SK-N-MC (cell line): ENCODE data around the gene CDH12.
"Not testable (repeated sequence)": the region's sequence is repeated elsewhere in the genome, so short reads cannot be mapped to it uniquely, and the experiment has no call there.

Source experiments
- DNase-seq: peaks from one replicate; pipeline ENCODE4 v3.0.0-alpha.2; 2011; ENCODE audit warnings: low read depth, low spot score
- H3K27ac ChIP-seq: fragments of 200-600 bp; sonication (generic); 2 replicates; pipeline ENCODE4 v1.5.1; 2016; ENCODE audit warnings: mixed run types
- H3K36me3 ChIP-seq: fragments of 200-600 bp; sonication (generic); 2 replicates; pipeline ENCODE4 v1.6.1; 2017; ENCODE audit warnings: antibody characterized with exemption, low read length, mixed read lengths; ENCODE audit not compliant: insufficient read depth
- H3K4me3 ChIP-seq: fragments of 200-600 bp; sonication (generic); 2 replicates; pipeline ENCODE4 v1.5.1; 2016
- H3K9ac ChIP-seq: fragments of 200-600 bp; sonication (generic); 2 replicates; pipeline ENCODE4 v1.8.0; 2017; ENCODE audit warnings: mixed run types, mixed read lengths; ENCODE audit not compliant: insufficient read length
- H3K9me3 ChIP-seq: fragments of 200-600 bp; sonication (generic); 2 replicates; pipeline ENCODE4 v1.6.1; 2017; ENCODE audit warnings: low read depth, mild to moderate bottlenecking, antibody characterized with exemption, low read length, moderate library complexity, mixed read lengths
- EZH2 ChIP-seq: fragments of 200-600 bp; sonication (generic); IDR thresholded peaks from one replicate; pipeline ENCODE4 v1.6.1; 2017; ENCODE audit warnings: antibody characterized with exemption
- FOXP2 ChIP-seq: optimal IDR thresholded peaks from 2 replicates; pipeline ENCODE3; 2011; ENCODE audit warnings: mild to moderate bottlenecking, moderate library complexity; ENCODE audit not compliant: insufficient read depth; ENCODE audit errors: extremely low read length, control extremely low read depth
- POLR2AphosphoS5 ChIP-seq: IDR thresholded peaks from 2 replicates; pipeline ENCODE4 v1.6.1; 2012; ENCODE audit warnings: mild to moderate bottlenecking, low read depth, low read length, borderline replicate concordance

The CDH12 gene

GRCh38 chr5:22560147-22560546 lies 293.0 kb downstream of the CDH12 start:
- H3K9me3 ChIP-seq = no peaks in the 10 kb centered on the region
- no peak overlapping the region for H3K27ac ChIP-seq
- no peak for DNase-seq
- H3K36me3 ChIP-seq = no peaks in the 10 kb centered on the region
- H3K9ac ChIP-seq = no peak overlapping the region
- no peak overlapping the region for H3K4me3 ChIP-seq
- TF ChIP-seq POLR2AphosphoS5 = no peak
- TF ChIP-seq FOXP2 = no peak
- TF ChIP-seq EZH2 = no peak

GRCh38 chr5:22557251-22557650 lies 295.9 kb downstream of the CDH12 start:
- Histone ChIP-seq H3K9ac (no peak overlapping the region), H3K9me3 (no peaks in the 10 kb centered on the region), H3K27ac (no peak overlapping the region), H3K36me3 (no peaks in the 10 kb centered on the region), H3K4me3 (no peak overlapping the region)
- TF ChIP-seq EZH2 (no peak), FOXP2 (no peak), POLR2AphosphoS5 (no peak)
- DNase-seq = no peak

GRCh38 chr5:22554475-22554874 lies 298.7 kb downstream of the CDH12 start:
- Histone ChIP-seq H3K27ac (no peak overlapping the region), H3K9me3 (no peaks in the 10 kb centered on the region), H3K9ac (no peak overlapping the region), H3K36me3 (no peaks in the 10 kb centered on the region), H3K4me3 (no peak overlapping the region)
- no peak for TF ChIP-seq FOXP2
- TF ChIP-seq EZH2 = no peak
- TF ChIP-seq POLR2AphosphoS5 = no peak
- no peak for DNase-seq

DNA sequence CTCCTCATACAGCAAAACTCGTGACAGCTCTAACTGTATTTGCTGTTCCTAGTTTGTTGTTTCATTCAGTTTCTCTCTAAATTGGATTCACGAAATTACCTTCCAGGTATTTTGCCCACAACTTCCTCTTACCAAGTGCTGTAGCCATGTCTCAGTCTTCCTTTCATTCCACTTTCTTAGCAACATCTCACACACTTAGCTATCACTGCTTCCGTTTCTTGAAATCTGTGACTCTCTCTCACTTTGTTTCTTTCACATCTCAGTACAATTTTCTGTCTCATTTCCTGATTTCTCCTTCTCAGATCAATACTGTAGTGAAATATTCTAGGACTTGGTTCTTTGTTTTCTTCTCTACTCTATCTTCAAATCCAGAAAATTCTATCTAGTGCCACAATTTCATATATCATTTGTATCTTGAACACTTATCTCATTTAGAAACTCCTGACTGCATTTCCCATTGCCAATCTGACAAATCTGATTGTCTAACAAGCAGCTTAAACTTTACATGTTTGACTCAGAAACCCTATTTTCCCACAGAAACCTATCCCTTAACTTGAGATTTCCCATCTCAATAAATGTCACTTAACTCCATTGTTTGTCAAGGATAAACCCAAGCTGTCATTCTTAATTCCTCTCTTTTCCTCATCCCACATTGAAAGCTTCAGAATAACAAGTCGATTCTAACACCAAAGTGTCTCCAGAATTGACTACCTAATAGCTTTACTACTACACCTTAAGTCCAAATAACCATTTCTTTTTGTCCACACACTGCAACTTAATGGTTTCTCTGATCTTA lies 303.1 kb downstream of the CDH12 start:
- no peaks in the 10 kb centered on the region for H3K36me3 ChIP-seq
- H3K4me3 ChIP-seq = no peak overlapping the region
- no peak for DNase-seq
- no peak overlapping the region for H3K9ac ChIP-seq
- no peaks in the 10 kb centered on the region for H3K9me3 ChIP-seq
- H3K27ac ChIP-seq = no peak overlapping the region
- TF ChIP-seq FOXP2 (no peak), EZH2 (no peak)

DNA sequence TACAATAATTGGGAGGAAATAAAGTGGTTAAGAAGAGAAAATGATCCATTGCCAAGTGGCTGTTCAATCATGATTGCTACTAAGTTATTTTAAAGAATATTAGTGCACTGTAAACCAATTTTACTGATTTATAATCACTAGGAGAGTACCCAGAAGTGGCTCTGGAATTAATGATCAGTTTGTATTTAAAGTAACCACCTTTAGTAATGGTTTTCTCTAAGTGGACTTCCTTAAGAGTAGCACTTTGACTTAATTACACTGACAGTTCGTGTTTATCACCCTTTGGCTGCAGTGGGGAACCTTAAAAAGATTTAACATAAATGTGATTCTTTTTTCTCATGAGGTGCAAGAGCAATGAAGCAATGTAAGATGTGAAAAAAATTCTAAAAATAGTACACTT lies 310.8 kb downstream of the CDH12 start:
- Histone ChIP-seq H3K9me3 (no peaks in the 10 kb centered on the region), H3K4me3 (no peak overlapping the region), H3K27ac (no peak overlapping the region), H3K36me3 (no peaks in the 10 kb centered on the region), H3K9ac (no peak overlapping the region)
- no peak for DNase-seq
- TF ChIP-seq POLR2AphosphoS5 = no peak
- TF ChIP-seq FOXP2 = no peak
- no peak for TF ChIP-seq EZH2

DNA sequence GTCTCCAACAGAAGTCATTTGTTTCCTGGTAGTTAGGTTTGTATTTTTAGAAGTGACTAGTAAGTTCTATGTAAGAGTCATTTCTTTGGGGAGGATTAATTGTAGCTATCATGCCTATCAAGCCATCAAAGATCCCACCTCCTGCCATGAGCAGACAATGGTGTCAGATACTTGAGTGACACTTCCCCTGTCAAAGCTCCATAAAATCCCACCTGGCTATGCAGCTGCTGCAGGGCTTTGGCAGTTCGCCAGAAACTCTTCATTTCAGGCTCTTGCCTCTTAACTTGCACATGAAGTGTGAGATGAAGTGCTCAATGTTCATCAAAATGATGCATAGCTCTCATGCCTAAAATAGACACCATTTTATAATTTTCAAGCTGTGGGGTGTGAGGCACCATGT lies 312.1 kb downstream of the CDH12 start:
- no peak for TF ChIP-seq POLR2AphosphoS5
- no peak for TF ChIP-seq EZH2
- TF ChIP-seq FOXP2 = no peak
- no peak overlapping the region for H3K4me3 ChIP-seq
- DNase-seq = no peak
- no peak overlapping the region for H3K9ac ChIP-seq
- no peaks in the 10 kb centered on the region for H3K9me3 ChIP-seq
- no peaks in the 10 kb centered on the region for H3K36me3 ChIP-seq
- no peak overlapping the region for H3K27ac ChIP-seq

- Histone ChIP-seq H3K27ac (no peak overlapping the region), H3K36me3 (no peaks in the 10 kb centered on the region), H3K9ac (no peak overlapping the region), H3K4me3 (no peak overlapping the region), H3K9me3 (no peaks in the 10 kb centered on the region)
- DNase-seq = no peak
- no peak for TF ChIP-seq EZH2
- no peak for TF ChIP-seq FOXP2
- TF ChIP-seq POLR2AphosphoS5 = no peak
These were observed 313.4 kb downstream of the CDH12 start for GRCh38 chr5:22539762-22540161.

- Histone ChIP-seq H3K4me3 (no peak overlapping the region), H3K27ac (no peak overlapping the region), H3K9ac (no peak overlapping the region), H3K36me3 (no peaks in the 10 kb centered on the region), H3K9me3 (no peaks in the 10 kb centered on the region)
- TF ChIP-seq POLR2AphosphoS5 = no peak
- TF ChIP-seq FOXP2 = no peak
- no peak for TF ChIP-seq EZH2
- DNase-seq = no peak
These were observed 321.2 kb downstream of the CDH12 start for GRCh38 chr5:22531986-22532385.

GRCh38 chr5:22521521-22521920 lies 331.6 kb downstream of the CDH12 start:
- Histone ChIP-seq H3K9ac (no peak overlapping the region), H3K27ac (no peak overlapping the region), H3K36me3 (no peaks in the 10 kb centered on the region), H3K4me3 (no peak overlapping the region), H3K9me3 (no peaks in the 10 kb centered on the region)
- no peak for TF ChIP-seq FOXP2
- no peak for TF ChIP-seq EZH2
- TF ChIP-seq POLR2AphosphoS5 = no peak
- no peak for DNase-seq

DNA sequence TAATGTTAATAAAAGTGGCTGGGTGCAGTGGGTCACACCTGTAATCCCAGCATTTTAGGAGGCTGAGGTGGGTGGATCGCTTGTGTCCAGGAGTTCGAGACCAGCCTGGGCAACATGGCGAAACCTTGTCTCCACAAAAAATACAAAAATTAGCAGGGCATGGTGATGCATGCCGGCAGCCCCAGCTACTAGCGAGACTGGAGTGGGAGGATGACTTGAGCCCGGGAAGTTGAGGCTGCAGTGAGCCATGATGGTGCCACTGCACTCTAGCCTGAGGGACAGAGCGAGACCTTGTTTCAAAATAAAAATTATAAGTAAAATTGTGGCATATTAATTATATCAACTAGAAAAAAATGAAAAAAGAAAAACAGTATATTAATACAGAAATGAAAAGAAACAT lies 336.6 kb downstream of the CDH12 start:
- not testable (repeated sequence) for H3K4me3 ChIP-seq, H3K36me3 ChIP-seq, DNase-seq, H3K9me3 ChIP-seq, H3K27ac ChIP-seq, H3K9ac ChIP-seq
